ENCODE measurements around the gene CADM2. TPM values are rescaled to one million over a fixed set of nuclear protein-coding genes. Genes with fewer than 3 reads are reported as not detected.

The CADM2 gene
- total and polyA plus RNA-seq, 12 donors, result 0.12 to 3.0 (median 0.62) TPM

DNA sequence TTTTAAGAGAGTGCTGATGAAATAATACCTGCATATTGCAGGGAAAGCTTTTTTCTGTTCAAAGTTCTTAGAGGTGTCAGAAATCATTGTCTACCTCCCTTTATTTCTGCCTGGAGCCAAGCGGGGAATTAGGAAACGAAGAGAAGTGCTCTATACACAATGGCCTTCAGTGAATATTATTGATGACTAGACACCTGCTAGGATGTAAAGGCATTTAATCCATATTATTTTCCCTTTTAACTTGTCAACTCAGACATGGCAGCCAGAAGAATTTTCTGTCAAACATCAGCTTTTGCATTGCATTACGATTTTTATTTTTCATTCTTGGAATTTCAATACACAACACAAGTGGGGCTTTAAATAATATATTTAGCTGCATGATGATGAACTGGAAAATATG lies 24.7 kb downstream of the CADM2 start:
- intact Hi-C loops (cut with DNase I), result no loop called here
- no peak for ATAC-seq

GRCh38 chr3:84984429-84984828 lies 25.6 kb downstream of the CADM2 start:
- Histone ChIP-seq H3K27ac (no peak overlapping the region), H3K9me3 (no peaks in the 10 kb centered on the region), H3K36me3 (no peaks in the 10 kb centered on the region), H3K4me1 (no peaks in the 10 kb centered on the region), H3K4me3 (no peak overlapping the region), H3K27me3 (no peaks in the 10 kb centered on the region)
- intact Hi-C loops (cut with DNase I), result no loop called here
- no peak for ATAC-seq
- TF ChIP-seq CTCF (IDR thresholded peaks at IDR 0.05), result no peak
- no peak for DNase-seq

More for the DNA sequence above, 24.7 kb downstream of the CADM2 start:
- TF ChIP-seq CTCF (IDR thresholded peaks at IDR 0.05), result no peak
- no peaks in the 10 kb centered on the region for H3K9me3 ChIP-seq
- H3K4me3 ChIP-seq, result no peak overlapping the region
- 88 to 92% methylated on average over 3 of the region's 3 CpGs for WGBS, 2 donors
- no peaks in the 10 kb centered on the region for H3K4me1 ChIP-seq
- no peak overlapping the region for H3K27ac ChIP-seq
- no peaks in the 10 kb centered on the region for H3K36me3 ChIP-seq
- H3K27me3 ChIP-seq, result no peaks in the 10 kb centered on the region
- no peak for DNase-seq

GRCh38 chr3:84985795-84986194 lies 27.0 kb downstream of the CADM2 start:
- Histone ChIP-seq H3K36me3 (no peaks in the 10 kb centered on the region), H3K27ac (no peak overlapping the region), H3K4me1 (no peaks in the 10 kb centered on the region), H3K9me3 (no peaks in the 10 kb centered on the region), H3K27me3 (no peaks in the 10 kb centered on the region), H3K4me3 (no peak overlapping the region)
- intact Hi-C loops (cut with DNase I), result no loop called here
- no peak for TF ChIP-seq CTCF (IDR thresholded peaks at IDR 0.05)
- ATAC-seq, result no peak
- 79 to 81% methylated on average over 1 of the region's 1 CpG for WGBS, 2 donors
- DNase-seq, result no peak

DNA sequence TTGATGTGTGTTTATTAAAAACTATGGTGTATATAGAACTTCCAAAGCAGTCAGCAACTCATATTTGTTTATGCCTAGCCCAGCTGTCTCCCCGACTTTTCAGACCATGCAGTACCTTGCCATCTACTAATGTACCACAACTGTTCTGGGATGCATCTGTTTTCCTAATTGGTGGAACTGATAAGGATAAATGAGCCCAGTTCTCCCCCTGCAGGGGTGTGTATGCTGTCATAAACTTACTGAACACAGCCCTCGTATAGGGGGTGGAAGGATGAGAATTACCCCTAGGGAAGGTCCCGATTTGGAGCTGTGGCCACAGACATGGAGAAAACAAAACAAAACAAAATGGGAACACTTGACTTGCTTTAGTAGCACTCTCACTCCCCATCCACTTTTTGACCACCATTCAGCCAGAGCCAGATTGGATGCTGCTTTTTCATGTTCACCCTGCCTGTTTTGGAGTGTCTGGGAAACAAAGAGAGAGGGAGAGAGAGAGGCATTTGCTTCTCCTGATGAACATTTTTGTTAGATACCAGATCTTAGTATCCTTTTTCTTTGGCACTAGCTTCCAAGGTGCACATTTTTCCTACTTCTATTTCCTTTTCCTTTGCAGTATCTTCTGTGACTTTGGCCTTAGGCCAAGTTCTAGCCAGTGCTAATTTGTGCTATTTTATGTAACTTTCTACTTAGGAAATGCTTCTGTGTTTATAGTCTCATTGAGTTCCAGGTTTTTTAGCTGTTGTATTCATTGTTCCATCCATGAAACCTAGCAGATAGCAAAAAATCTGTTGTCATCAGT lies 29.1 kb downstream of the CADM2 start:
- intact Hi-C loops (cut with DNase I), result no loop called here
- no peak for TF ChIP-seq CTCF (IDR thresholded peaks at IDR 0.05)

More for the DNA sequence above, 29.1 kb downstream of the CADM2 start:
- Histone ChIP-seq H3K36me3 (no peaks in the 10 kb centered on the region), H3K27me3 (no peaks in the 10 kb centered on the region), H3K9me3 (no peaks in the 10 kb centered on the region), H3K27ac (no peak overlapping the region), H3K4me1 (no peaks in the 10 kb centered on the region), H3K4me3 (no peak overlapping the region)
- DNase-seq (no peak), ATAC-seq (no peak)
- 53 to 61% methylated on average over 3 of the region's 3 CpGs for WGBS, 2 donors
